DND-41 (cell line): ENCODE results near the gene INPP5A.

Source experiments
- ATAC-seq: fragments of 200-7000 bp; cut with Tn5 transposase; 3 replicates; pipeline ENCODE4 v1.9.1; 2021; ENCODE audit warnings: low read depth; ENCODE audit not compliant: insufficient read depth
- DNase-seq: peaks from one replicate; pipeline ENCODE4 v3.0.0-alpha.2; 2020
- H2AFZ ChIP-seq: 2 replicates; pipeline ENCODE4 v1.6.0; 2012; ENCODE audit warnings: low read depth, low read length
- H3K27ac ChIP-seq: 2 replicates; pipeline ENCODE4 v1.5.1; 2012; ENCODE audit warnings: low read length, inconsistent platforms
- H3K27me3 ChIP-seq: fragments of 200-600 bp; sonication (generic); 2 replicates; pipeline ENCODE4 v1.6.0; 2012; ENCODE audit warnings: low read length, mild to moderate bottlenecking, inconsistent platforms; ENCODE audit not compliant: insufficient read depth, poor library complexity
- H3K36me3 ChIP-seq: 2 replicates; pipeline ENCODE4 v1.5.1; 2012; ENCODE audit warnings: low read length, inconsistent platforms; ENCODE audit not compliant: insufficient read depth
- H3K4me1 ChIP-seq: 2 replicates; pipeline ENCODE4 v1.5.1; 2012; ENCODE audit warnings: mild to moderate bottlenecking, low read length; ENCODE audit not compliant: insufficient read depth
- H3K4me2 ChIP-seq: 2 replicates; pipeline ENCODE4 v1.6.0; 2012; ENCODE audit warnings: mild to moderate bottlenecking, moderate library complexity, low read length, inconsistent platforms; ENCODE audit not compliant: insufficient read depth
- H3K4me3 ChIP-seq, 2 experiments: fragments of 200-600 bp in 1 of 2; shearing (Covaris generic) in 1 of 2; 2 replicates each; pipeline ENCODE4 v1.5.1; 2012 to 2016; ENCODE audit warnings: inconsistent platforms in 2 of 2, low read length in 2 of 2, mild to moderate bottlenecking in 2 of 2, low read depth in 1 of 2, moderate library complexity in 1 of 2
- H3K79me2 ChIP-seq: 2 replicates; pipeline ENCODE4 v1.6.0; 2012; ENCODE audit warnings: low read length, inconsistent platforms; ENCODE audit not compliant: insufficient read depth
- H3K9ac ChIP-seq: 2 replicates; pipeline ENCODE4 v1.6.0; 2012; ENCODE audit warnings: low read depth, mild to moderate bottlenecking, inconsistent platforms, low read length, moderate library complexity
- H3K9me3 ChIP-seq: 2 replicates; pipeline ENCODE4 v1.5.1; 2012; ENCODE audit warnings: low read length, moderate library complexity, mild to moderate bottlenecking, inconsistent platforms; ENCODE audit not compliant: insufficient read depth, severe bottlenecking
- H4K20me1 ChIP-seq: 2 replicates; pipeline ENCODE4 v1.6.0; 2012; ENCODE audit warnings: low read length; ENCODE audit not compliant: insufficient read depth
- CTCF ChIP-seq: IDR thresholded peaks from 2 replicates; pipeline ENCODE4 v1.5.1; 2012; ENCODE audit warnings: borderline replicate concordance, low read length, moderate library complexity, mild to moderate bottlenecking; ENCODE audit not compliant: poor library complexity, severe bottlenecking; ENCODE audit errors: extremely low read depth
- EZH2 ChIP-seq: IDR thresholded peaks from 3 replicates; pipeline ENCODE4 v1.6.1; 2012; ENCODE audit warnings: borderline replicate concordance, low read depth, mild to moderate bottlenecking, moderate library complexity, low read length, inconsistent platforms; ENCODE audit not compliant: severe bottlenecking

INPP5A gene

GRCh38 chr10:132752378-132752777 lies 214.8 kb downstream of the INPP5A start:
- Histone ChIP-seq H3K4me1 (no peaks in the 10 kb centered on the region), H3K79me2 (no peaks in the 10 kb centered on the region), H3K9me3 (no peaks in the 10 kb centered on the region), H3K27me3 (no peaks in the 10 kb centered on the region), H3K4me3 (no peak overlapping the region), H3K36me3 (peaks cover 57% of the 10 kb centered on the region), H3K9ac (no peak overlapping the region), H2AFZ (no peak overlapping the region), H4K20me1 (peaks cover 4% of the 10 kb centered on the region), H3K4me2 (no peak overlapping the region), H3K27ac (no peak overlapping the region)
- no peak for TF ChIP-seq CTCF
- TF ChIP-seq EZH2: no peak
- ATAC-seq (no peak), DNase-seq (no peak)

- Histone ChIP-seq H3K79me2 (no peaks in the 10 kb centered on the region), H3K4me1 (no peaks in the 10 kb centered on the region)
Observed at GRCh38 chr10:132752961-132753360, 215.4 kb downstream of the INPP5A start.

DNA sequence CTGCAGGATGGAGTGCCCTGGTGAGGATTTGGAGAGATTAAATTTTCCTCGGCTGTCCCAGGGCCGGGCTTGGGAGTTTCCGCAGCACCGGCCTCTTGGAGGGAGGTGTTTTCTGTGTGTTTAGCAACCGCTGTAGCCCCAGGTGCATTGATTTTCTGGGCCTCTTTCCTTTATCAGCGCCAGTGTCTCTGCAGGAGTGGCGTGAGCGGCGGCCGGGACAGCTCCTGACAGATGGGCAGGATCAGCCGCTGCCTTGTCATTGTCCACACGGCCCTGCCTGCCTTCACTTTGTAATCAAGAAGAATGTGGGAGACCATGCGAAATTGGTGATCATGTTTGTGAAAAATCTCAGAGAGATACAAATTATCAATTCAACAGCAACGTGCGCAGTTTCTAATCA lies 216.0 kb downstream of the INPP5A start:
- H3K4me2 ChIP-seq: no peak overlapping the region
- no peak for ATAC-seq
- TF ChIP-seq CTCF (no peak), EZH2 (no peak)
- H3K4me3 ChIP-seq: no peak overlapping the region
- no peak for DNase-seq
- no peaks in the 10 kb centered on the region for H3K4me1 ChIP-seq
- H3K9ac ChIP-seq: no peak overlapping the region
- H3K36me3 ChIP-seq: peaks cover 66% of the 10 kb centered on the region
- no peak overlapping the region for H2AFZ ChIP-seq
- H3K27ac ChIP-seq: no peak overlapping the region
- H4K20me1 ChIP-seq: peaks cover 4% of the 10 kb centered on the region
- H3K79me2 ChIP-seq: no peaks in the 10 kb centered on the region
- no peaks in the 10 kb centered on the region for H3K27me3 ChIP-seq
- no peaks in the 10 kb centered on the region for H3K9me3 ChIP-seq

More at GRCh38 chr10:132752961-132753360, 215.4 kb downstream of the INPP5A start:
- H2AFZ ChIP-seq: no peak overlapping the region
- no peak for TF ChIP-seq CTCF
- TF ChIP-seq EZH2: no peak
- H4K20me1 ChIP-seq: peaks cover 4% of the 10 kb centered on the region
- H3K4me3 ChIP-seq: no peak overlapping the region
- no peak overlapping the region for H3K27ac ChIP-seq
- no peak for DNase-seq
- no peak for ATAC-seq
- H3K36me3 ChIP-seq: peaks cover 62% of the 10 kb centered on the region
- H3K9ac ChIP-seq: no peak overlapping the region
- H3K9me3 ChIP-seq: no peaks in the 10 kb centered on the region
- no peak overlapping the region for H3K4me2 ChIP-seq
- no peaks in the 10 kb centered on the region for H3K27me3 ChIP-seq

DNA sequence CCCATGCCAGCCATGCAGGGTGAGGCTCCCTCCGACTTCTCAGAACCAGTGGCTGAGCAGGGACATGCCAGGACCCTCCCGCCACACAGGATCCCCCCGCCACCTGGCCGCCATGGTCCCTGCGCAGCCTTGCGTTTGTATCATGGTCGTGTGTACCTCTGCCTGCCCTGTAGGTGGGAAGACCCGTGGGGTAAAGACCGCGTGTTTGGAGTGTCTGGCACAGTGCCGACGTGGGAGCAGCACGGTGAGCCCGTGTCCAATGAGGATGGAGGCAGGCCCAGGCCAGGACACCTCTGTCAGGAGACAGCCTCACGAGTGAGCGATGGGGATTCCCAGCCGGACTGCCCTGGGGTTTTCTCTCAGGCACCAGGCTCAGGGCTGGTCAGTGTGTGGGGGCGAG lies 216.5 kb downstream of the INPP5A start:
- DNase-seq: no peak
- TF ChIP-seq EZH2 (no peak), CTCF (no peak)
- H3K36me3 ChIP-seq: peaks cover 70% of the 10 kb centered on the region
- no peak for ATAC-seq
- H4K20me1 ChIP-seq: peaks cover 4% of the 10 kb centered on the region
- no peaks in the 10 kb centered on the region for H3K27me3 ChIP-seq
- no peak overlapping the region for H3K4me2 ChIP-seq
- H3K4me3 ChIP-seq: no peak overlapping the region
- H3K9ac ChIP-seq: no peak overlapping the region
- H2AFZ ChIP-seq: no peak overlapping the region
- H3K9me3 ChIP-seq: no peaks in the 10 kb centered on the region
- no peaks in the 10 kb centered on the region for H3K79me2 ChIP-seq
- H3K4me1 ChIP-seq: no peaks in the 10 kb centered on the region
- no peak overlapping the region for H3K27ac ChIP-seq
